GM19395 (cell line): Measurements from ENCODE around the gene PITHD1.
"Not testable (repeated sequence)": the region's sequence is repeated elsewhere in the genome, so short reads cannot be mapped to it uniquely, and the experiment has no call there.

Experiments used
- ATAC-seq: cut with Tn5 transposase; IDR thresholded peaks from one replicate; pipeline ENCODE4 v1.9.1; 2021; ENCODE audit warnings: mild to moderate bottlenecking, moderate library complexity; ENCODE audit not compliant: unreplicated experiment

PITHD1 gene

DNA sequence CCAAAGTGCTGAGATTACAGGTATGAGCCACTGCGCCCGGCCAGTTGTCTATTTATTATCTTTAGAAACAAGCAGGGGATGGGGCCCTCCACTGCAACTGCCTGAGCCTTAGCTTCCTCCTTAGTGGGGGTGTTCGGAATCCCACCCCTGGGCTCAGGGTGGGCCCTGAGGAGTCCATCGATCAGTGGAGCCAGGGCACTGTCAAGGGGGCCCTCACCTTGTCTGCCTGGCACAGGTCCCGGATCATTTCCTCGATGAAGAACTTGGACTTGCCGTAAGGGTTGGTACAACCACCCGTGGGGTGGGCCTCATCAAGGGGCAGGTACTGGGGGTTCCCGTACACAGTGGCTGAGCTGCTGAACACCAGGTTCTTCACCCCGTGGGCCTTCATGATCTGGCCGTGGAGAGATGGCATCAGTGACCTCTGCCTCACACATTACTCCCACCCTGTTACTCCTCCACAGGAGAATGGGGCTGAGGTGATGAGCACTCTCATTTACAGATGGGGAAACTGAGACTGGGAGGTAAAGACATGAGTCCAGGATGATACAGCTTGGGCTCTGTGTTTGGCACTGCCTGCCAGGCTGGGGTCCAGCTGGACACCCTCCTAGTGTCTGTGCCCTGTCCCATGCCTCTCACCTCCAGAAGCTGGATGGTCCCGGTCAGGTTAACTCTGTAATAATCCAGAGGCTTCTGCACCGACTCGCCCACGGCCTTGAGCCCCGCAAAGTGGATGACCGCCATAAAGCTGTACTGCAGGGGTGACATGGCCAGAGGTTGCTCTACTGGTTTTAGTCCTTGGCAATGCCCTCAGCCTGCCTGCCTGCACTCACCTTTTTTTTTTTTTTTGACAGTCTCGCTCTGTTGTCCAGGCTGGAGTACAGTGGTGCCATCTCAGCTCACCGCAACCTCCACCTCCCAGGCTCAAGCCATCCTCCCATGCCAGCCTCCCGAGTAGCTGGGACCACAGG, 19.5 kb downstream of the PITHD1 start:
- no peak for ATAC-seq

DNA sequence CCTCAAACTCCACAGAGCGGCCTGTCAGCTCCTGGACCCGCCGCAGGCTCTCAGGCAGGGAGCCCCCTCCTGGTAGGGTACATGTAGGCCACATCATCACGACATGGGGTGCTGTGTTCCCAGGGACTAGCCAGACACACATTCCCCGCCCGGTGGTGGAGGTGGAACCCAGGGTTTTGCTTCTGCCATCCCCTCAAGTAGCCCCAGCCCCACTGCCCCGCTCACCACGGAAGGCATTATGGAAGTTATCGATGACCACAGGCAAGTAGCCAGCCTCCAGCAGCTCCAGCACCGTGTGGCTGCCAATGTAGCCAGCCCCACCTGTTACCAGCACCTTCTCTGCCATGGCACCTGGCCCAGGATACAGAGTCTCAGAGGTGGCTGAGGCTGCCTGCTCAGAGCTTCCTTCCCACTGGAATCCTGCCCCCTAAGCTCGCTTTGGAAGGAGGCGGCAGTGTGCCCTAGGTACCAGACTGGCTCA, 20.5 kb downstream of the PITHD1 start:
- no peak for ATAC-seq

DNA sequence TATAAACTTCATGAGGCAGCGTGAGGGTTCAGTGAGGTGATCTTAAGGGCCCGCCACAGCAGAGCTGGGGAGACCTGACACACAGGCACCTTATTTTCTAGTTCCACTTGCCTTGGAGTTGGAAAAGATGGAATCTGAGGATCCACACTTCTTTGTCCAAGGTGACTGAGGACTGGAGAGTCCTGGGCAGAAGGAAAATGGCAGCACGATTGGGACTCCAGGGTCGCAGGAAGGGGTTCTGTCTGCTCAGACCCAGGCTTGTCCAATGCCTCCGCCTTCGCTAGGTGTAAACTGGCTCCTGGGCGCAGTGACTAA, 21.0 kb downstream of the PITHD1 start:
- no peak for ATAC-seq

DNA sequence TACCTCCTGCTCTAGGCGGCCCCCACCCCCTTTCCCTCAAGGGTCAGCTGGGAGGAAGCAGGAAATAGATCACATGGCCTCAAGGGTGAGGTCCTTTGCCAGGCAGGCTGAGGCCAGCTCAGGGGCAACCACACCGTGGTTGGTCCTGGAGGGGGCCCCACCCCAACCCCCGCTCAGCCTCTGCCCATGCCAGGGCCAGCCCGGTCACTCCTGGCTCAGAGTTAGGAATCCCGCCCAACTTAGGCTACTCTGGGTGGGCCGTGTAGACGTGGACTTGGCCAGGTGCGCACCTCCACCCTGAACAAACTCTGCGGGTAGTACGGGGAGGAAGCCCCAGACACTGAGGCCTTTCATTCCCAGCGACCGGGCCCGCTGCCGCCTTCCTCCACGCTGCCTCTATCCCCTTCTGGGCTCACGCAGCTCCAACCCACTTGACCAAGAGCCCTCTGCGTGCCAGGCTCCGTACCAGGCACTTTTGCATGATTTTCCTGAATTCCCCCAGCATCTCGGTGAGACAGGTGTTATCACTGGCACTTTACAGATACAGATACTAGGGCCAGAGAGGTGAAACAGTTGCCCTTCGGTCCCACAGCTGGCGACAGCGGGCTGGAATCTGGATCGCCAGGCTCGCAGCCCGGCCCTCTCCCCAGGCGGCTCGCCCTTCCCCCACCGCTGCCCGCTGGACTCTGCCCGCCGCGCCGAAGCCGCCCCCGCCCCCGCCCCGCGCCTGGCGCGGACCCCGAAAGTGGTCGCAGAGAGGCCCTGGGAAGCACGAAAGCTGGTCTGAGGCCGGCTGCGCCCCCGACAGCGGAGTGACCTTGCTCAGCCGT, 21.6 kb downstream of the PITHD1 start:
- peak; percentile 5 for ATAC-seq

DNA sequence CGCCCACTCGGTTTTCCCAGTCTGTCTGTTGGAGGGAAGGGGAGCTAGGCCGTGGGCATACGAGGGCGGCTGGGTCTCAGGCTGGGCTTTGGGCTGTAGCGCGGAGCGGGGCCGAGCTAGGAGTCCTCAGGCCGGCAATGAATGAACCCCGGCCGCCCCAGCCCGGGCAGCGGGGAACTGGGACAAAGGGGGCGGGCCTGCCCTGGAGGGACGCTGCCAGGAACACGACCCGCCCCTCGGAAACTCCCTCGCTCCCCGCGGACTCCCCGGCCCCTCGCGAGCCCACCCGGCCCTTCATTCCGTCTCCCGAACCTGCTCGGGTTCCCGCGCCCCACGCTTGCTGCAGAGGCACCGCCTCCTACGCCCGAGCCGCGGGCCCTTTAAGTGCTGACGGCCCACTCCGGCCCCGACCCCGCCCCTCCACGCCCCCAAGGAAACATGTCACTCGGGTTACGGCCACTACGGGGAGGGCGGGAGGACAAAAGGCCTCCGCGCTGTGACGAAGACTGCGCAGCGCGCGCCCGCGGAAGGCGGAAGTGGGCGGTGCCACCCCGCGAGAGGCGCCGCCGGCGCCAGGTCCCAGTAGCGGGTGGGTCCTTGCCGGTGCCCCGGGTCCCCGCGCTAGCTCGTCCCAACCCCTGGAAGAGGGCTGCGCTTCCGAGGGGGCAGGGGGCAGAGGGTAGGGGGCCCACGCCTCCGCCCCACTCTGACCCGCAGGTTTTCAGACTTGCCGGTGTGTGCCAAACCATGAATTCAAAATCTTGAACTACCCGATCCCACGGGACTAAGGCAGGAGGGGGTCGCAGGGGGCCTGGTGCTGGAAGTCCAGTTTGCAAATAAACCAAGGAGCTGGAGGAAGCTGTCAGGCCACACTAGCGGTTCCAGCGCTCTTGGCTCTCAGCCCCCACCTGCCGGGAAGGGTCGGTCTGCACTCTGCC, 22.5 kb downstream of the PITHD1 start, which contains the start of gene GALE:
Gene GALE, minus strand, starts transcription at position 355 of the 938 bp plus-strand sequence. CDS start 1,747 bp downstream, outside the sequence.
- peak; percentile 71 for ATAC-seq

DNA sequence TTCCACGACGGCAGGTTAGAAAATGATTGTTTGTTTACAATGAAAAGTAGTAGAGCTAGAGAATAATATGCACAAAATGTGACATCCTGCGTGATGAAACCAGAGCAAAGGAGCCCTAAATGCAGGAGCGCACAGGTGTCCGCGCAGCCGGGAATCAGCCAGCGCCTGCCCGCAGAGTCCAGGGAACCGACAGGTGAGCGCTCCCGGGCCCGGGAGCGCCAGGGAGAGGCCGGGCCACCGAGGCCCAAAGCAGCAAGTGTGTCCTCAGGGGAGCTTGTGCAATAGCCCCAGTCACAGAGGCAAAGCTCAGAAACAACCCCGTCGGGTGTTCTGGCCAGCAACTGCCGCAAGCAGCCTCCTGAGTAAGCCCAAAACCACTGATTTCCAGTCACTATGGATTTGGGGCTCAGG, 23.1 kb downstream of the PITHD1 start:
- ATAC-seq = no peak

DNA sequence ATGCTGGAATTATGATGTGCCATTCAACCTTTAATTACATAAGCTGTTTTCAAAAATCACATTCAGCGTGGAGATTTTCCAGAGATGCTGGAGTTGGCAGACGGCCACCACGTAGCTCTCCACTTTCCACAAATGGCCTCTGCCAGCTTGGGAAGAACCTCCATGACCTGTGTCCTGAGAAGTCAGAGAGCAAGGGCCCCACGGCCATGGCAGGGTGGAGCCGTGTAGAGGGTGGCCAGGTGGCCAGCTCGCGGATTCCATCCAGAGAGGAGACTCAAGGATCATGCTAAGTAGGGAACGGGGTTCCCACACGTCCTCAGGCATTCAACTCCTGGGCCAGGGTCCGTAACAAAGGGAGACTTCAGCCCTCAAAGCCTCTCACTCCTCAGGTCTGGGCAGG, 23.7 kb downstream of the PITHD1 start:
- ATAC-seq = no peak

DNA sequence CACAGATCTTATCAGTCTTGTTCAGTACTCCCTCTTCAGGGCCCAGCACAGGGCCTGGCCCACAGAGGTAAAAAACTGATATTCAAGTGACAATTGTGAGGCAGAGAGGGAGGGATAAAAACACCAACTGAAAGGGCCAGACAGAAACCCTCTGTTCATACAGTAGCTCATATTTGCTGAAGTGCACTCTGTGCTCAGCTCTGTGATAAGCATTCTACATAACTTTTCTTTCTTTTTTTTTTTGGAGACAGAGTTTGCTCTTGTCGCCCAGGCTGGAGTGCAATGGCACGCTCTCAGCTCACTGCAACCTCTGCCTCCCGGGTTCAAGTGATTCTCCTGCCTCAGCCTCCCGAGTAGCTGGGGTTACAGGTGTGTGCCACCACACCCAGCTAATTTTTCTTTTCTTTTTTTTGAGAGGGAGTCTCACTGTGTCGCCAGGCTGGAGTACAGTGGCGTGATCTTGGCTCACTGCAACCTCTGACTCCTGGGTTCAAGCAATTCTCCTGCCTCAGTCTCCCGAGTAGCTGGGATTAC, 24.7 kb downstream of the PITHD1 start:
- not testable (repeated sequence) for ATAC-seq

DNA sequence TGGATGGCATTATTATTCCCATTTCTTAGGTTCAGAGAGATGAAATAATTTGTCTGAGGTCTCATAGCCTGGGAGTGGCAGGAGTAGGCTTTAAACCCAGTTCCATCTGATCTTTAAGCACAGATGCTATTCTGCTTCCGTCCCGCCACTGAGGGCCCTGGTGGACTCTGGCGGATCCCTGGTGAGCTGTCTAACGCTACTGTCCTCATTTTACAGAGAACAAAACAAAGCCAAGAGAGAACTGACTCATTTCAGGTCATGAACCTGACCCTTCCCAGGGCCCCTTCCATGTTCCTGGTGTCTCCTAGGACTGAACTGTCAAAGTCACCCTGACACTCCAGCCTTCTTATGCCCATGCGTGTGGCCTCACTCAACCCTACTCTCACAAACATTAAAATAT, 25.5 kb downstream of the PITHD1 start:
- ATAC-seq = no peak

DNA sequence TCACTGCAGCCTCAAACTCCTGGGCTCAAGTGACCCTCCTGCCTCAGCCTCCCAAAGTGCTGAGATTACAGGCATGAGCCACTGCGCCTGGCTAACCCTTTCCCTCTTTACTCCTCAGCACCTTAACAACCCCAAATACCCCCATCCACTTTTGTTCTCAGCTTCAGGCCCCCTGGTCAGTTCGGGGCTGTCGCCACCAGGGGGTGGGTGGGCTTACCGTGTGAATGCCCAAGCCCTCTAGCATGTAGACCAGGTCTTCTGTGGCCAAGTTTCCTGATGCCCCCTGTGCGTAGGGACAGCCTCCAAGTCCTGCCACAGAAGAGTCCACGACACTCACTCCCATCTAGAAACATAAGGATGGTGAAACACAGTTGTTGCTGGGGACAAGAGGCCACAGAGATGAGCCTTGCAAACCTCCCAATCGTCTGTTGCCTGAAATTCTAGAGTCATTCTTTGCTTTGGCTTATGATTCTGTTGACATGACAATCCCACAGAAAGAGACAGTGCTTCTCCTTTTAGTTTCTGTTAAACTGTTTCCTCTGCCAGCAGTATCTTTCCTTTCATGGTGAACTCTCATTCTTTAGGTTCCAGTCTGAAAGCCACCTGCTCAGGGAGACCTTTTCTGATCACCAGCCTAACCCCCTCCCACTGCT, 26.1 kb downstream of the PITHD1 start:
- ATAC-seq = no peak

DNA sequence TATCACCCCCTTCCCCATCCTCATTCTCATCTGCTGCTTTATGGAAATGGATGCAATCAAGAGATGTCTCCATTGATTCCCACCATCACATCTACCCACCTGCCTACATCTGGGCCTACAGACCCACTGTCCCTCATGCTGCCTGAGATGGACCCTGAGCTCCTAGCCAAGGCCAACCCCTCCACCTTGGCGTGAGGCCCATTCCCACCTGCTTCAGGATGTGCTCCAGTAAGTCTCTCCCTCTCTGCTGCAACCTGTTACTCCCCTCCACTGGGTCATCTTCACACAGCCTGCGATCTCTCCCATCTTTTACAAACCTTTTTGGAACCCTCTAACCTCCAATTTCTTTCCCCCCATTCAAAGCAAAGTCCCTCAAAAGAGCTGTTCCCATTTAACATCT, 26.8 kb downstream of the PITHD1 start:
- no peak for ATAC-seq

DNA sequence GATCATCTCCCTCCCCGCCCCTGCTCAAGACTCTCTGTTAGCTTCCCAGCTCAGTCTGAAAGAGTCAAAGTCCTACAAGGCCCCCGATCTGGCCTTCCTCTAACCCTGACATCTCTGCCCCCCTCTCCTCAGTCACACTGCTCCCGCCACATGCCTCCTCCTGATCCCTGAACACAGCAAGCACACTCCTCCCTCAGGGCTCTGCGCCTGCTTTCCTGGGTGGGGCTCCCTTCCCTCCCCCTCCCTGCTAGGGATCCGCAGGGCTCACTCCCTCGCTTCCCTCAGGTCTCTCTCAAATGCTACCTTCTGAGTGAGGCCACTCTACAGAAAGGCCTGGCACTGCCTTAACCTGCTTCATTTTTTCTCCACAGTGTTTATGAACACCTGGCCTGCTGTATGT, 28.1 kb downstream of the PITHD1 start:
- no peak for ATAC-seq

DNA sequence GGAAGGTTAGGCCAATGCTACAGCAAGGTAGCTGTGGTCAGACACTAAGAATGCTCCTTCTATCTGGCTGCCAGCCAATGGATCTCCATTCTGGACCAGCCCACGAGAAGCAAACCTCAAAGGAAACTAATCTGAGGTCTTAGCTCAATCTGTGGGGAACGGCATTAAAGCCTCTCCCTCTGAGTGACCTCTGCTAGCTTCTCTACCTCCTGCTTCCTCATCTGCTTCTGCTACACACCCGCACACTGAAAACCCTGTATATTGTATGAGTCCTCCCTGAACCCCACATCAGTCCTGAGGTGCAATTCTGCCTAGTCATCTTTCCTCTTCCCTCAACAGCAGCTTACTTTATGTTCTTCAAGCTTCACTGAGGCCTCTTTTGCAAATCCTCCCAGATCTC, 29.2 kb downstream of the PITHD1 start:
- no peak for ATAC-seq

DNA sequence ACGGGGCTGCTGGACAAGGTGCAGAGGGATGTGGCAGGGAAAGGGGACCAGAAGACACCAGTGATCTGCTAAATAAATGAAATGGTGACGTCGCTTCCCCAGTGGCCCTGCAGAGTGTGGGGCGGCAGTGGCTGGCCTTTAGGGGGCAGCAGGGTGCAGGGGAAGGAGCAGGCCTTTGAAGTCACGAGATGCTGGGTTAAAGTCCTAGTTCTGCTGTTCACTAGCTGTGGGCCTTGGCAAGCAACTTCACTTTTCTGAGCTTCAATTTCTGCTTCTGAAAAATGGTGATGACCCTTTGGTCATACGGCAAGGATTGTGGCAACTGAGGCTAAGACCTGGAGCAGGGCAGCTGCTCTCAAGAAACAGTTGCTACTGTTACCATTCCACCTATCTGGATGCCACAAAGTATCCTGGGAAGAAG, 31.5 kb downstream of the PITHD1 start:
- no peak for ATAC-seq

DNA sequence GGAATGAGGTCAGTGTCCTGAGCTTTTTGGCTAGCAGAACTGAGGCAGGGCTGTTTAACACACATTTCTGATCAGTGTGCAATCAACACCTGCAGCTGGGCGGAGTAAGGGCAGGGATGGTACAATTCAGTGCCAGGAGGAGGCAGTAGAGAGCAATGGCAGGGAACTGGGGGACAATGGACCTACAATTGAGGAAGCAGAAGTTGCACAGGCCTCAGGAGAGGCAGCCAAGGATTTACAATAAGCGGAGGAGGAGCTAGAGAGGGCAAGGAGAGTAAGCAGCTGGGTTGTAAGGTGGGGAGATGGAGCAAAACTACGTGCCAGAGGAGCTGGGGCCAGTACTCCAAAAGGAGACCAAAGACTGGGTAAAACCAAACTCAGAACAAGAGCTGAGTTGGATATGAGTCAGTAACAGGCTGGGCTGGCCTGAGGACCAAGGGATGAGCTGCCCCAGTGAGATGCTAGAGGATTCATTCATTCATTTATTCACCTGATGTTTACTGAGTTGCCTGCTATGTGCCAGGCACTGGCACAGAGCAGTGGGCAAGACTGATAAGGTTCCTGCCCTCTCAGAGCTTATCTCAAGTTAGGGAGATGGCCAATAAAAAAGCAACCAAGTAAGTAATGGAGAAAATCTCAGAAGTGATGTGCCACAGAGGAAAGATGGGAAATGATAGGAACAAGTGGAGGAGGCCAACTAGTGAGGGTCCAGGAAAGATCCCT, 32.8 kb downstream of the PITHD1 start:
- ATAC-seq = no peak

DNA sequence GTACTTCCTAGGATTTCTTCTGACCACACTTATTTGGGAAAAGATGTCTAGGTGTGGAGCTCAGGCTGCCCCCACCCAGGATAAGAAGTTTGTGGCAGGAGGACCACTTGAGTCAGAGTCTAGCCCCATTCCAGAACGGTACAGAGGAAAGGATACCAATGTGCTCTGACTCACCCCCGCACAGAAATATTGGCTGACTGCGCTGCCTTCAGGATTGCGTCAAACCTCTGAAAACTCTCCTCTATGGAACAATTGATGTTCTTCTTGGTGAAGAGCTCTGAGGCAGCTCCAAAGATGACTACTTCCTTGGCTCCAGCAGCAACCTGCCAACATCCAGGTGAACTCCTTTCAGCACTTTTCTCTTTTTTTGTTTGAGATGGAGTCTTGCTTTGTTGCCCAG, 35.8 kb downstream of the PITHD1 start:
- no peak for ATAC-seq

DNA sequence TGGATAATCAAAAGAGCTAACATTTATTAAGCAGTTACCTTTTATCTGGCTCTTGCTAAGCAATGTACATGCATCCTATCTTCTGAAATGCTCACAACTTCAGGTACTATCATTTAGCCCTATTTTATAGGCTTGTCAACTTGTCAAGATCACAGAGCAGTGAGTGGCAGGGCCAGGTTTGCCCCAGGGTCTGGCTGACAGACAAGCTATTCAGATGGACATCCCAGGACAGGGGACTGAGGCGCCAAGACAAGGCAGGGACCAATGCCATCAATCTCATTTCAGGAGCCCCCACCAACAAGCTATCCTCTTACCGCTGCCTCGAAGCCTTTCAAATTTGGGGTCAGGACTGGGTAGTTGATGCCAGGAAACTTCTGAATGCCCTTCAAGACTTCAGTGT, 38.1 kb downstream of the PITHD1 start:
- ATAC-seq = no peak

DNA sequence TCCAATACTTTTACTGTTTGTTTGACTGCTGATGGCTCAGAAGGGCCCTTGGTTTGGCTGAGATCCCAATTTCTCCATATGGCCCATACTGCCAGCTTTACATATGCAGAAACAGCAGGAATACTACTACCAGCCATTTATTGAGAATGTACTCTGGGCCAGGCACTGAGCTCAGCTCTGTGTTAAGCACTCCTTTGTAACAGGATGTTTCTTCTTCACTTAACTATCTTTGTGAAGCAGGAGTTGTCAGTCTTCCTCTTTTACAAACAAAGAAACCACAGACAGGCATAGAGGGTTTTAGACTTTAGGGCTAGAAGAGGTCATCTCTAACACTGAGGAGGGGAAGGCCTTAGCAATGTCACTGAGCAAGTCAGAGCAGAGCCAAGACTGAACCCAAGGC, 38.7 kb downstream of the PITHD1 start:
- no peak for ATAC-seq

DNA sequence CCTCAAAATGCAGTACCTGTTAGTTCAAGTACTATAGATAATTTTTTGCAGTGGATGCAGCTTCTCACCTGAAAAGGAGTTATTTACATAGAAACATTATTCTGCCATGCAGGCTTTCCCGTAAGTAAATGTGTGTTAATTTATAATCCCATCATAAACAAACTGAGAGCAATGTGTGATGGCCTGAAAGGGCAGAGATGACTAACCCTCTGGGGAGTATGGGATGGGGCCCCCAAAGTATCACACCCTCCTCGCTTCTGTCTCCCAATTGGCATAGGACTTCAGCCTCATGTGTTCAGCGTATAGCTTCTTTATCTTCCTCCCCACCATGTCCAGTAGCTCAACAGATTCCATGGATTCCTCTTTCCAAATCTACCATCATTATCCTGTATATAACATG, 39.4 kb downstream of the PITHD1 start:
- ATAC-seq = no peak
